ENCODE measurements around the gene GRIK1.

DNA sequence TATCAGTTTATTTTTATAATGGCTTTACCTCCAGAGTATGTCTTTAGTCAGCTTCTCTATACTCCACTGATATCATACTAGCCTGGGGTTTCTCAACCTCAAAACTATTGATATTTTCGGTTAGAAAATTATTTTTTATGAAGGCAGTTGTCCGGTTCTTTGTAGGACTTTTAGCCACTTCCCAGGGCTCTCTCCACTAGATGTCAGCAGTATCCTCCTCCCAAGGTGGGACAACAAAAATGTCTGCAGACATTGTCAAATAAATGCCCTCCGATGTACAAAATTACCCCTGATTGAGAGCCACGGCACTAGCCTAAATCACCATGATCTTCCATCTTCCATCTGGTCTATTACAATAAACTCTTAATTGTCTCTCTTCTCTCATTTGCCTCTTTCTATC, 4.1 kb upstream of the GRIK1 start:
- TF ChIP-seq, protein P1, sequence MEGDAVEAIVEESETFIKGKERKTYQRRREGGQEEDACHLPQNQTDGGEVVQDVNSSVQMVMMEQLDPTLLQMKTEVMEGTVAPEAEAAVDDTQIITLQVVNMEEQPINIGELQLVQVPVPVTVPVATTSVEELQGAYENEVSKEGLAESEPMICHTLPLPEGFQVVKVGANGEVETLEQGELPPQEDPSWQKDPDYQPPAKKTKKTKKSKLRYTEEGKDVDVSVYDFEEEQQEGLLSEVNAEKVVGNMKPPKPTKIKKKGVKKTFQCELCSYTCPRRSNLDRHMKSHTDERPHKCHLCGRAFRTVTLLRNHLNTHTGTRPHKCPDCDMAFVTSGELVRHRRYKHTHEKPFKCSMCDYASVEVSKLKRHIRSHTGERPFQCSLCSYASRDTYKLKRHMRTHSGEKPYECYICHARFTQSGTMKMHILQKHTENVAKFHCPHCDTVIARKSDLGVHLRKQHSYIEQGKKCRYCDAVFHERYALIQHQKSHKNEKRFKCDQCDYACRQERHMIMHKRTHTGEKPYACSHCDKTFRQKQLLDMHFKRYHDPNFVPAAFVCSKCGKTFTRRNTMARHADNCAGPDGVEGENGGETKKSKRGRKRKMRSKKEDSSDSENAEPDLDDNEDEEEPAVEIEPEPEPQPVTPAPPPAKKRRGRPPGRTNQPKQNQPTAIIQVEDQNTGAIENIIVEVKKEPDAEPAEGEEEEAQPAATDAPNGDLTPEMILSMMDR (conservative IDR thresholded peaks at IDR 0.05 in 1 of 2, IDR thresholded peaks at IDR 0.05 in 1 of 2; ENCODE audit: extremely low read depth in 1 of 2, insufficient read depth in 1 of 2, low read depth in 1 of 2, low read length in 2 of 2) = peak; percentile 17 to 39
- no peak for TF ChIP-seq EZH2 (IDR thresholded peaks at IDR 0.05; ENCODE audit: borderline replicate concordance, low read length)
